HepG2 (cell line): ENCODE measurements around the gene PRM2. TPM values are rescaled to one million over a fixed set of nuclear protein-coding genes. Genes with fewer than 3 reads are reported as not detected.
A peak's percentile ranks its signal among the peaks of the same experiment; 100 is the strongest.

Experiments used
- FOXA3 ChIP-seq: IDR thresholded peaks from 2 replicates; pipeline ENCODE4 v1.6.1; 2016; ENCODE audit warnings: missing genetic modification reagents, missing compliant biosample characterization
- HES4 ChIP-seq: sonication (generic); formaldehyde crosslinking; IDR thresholded peaks from 2 replicates; pipeline ENCODE4 v1.9.0; 2021; ENCODE audit warnings: mild to moderate bottlenecking, missing genetic modification reagents, borderline replicate concordance
- IRX3 ChIP-seq: sonication (generic); formaldehyde crosslinking; IDR thresholded peaks from 2 replicates; pipeline ENCODE4 v1.8.1; 2023; ENCODE audit warnings: mild to moderate bottlenecking, low read depth, missing genetic modification reagents, borderline replicate concordance
- NRL ChIP-seq: sonication (generic); formaldehyde crosslinking; IDR thresholded peaks from 2 replicates; pipeline ENCODE4 v1.5.0; 2020; ENCODE audit warnings: missing genetic modification reagents, mild to moderate bottlenecking, moderate library complexity, borderline replicate concordance
- POLR2AphosphoS5 ChIP-seq: IDR thresholded peaks from 2 replicates; pipeline ENCODE4 v1.6.1; 2012; ENCODE audit warnings: low read depth, low read length
- SETDB1 ChIP-seq: sonication (generic); formaldehyde crosslinking; IDR thresholded peaks from 2 replicates; pipeline ENCODE4 v1.5.1; 2020; ENCODE audit warnings: missing genetic modification reagents, mild to moderate bottlenecking, borderline replicate concordance
- STAT5B ChIP-seq: sonication (generic); formaldehyde crosslinking; IDR thresholded peaks from 2 replicates; pipeline ENCODE4 v1.4.0; 2020; ENCODE audit warnings: missing genetic modification reagents
- ZFP36 ChIP-seq: fragments of 150-350 bp; IDR thresholded peaks from 2 replicates; pipeline ENCODE4 v1.6.1; 2018; ENCODE audit warnings: borderline replicate concordance, low read length, low read depth; ENCODE audit not compliant: partially characterized antibody
- ZNF510 ChIP-seq: sonication (generic); formaldehyde crosslinking; IDR thresholded peaks from 2 replicates; pipeline ENCODE4 v1.4.0; 2020; ENCODE audit warnings: low read depth, mild to moderate bottlenecking, missing genetic modification reagents
- ZNF670 ChIP-seq: sonication (generic); formaldehyde crosslinking; IDR thresholded peaks from 2 replicates; pipeline ENCODE4 v1.8.0; 2022; ENCODE audit warnings: mild to moderate bottlenecking, missing genetic modification reagents, borderline replicate concordance
- ZNF768 ChIP-seq: sonication (generic); formaldehyde crosslinking; IDR thresholded peaks from 2 replicates; pipeline ENCODE4 v1.4.0; 2020; ENCODE audit warnings: missing genetic modification reagents
- polyA plus RNA-seq, 8 experiments: library from polyadenylated mRNA; depleted of rRNA in 3 of 8; stranded (reverse) in 7 of 8; unstranded in 1 of 8; fragments of >200 nt; fragmentation: Illumina TruSeq in 4 of 8; extraction: Trizol in 4 of 8; gene quantifications; 2 replicates each; pipeline versions ENCODE4 v1.2.1 to v1.2.3, GENCODE V29; 2011 to 2016; ENCODE audit warnings: low read depth in 4 of 8, missing spikeins in 1 of 8, mixed read lengths in 1 of 8; ENCODE audit not compliant: insufficient read depth in 1 of 8
- total RNA-seq, 5 experiments: library from RNA; depleted of rRNA; stranded (reverse); fragments of >200 nt; fragmentation: Illumina TruSeq; extraction: Trizol; gene quantifications; 2 replicates each; pipeline ENCODE4 v1.2.3, GENCODE V29; 2016; ENCODE audit warnings: low read depth in 1 of 5
- TF ChIP-seq, protein P1 (sequence below): sonication (generic); formaldehyde crosslinking; conservative IDR thresholded peaks from 2 replicates; pipeline ENCODE4 v1.5.0; 2020; ENCODE audit warnings: missing genetic modification reagents
- TF ChIP-seq, protein P2 (sequence below): sonication (generic); formaldehyde crosslinking; IDR thresholded peaks from 2 replicates; pipeline ENCODE4 v1.8.1; 2023; ENCODE audit warnings: mild to moderate bottlenecking, missing genetic modification reagents
- TF ChIP-seq, protein P3 (sequence below): sonication (generic); formaldehyde crosslinking; conservative IDR thresholded peaks from 2 replicates; pipeline ENCODE4 v1.4.0; 2020; ENCODE audit warnings: missing genetic modification reagents
- TF ChIP-seq, protein P4 (sequence below): sonication (generic); formaldehyde crosslinking; IDR thresholded peaks from 2 replicates; pipeline ENCODE4 v1.4.0; 2020; ENCODE audit warnings: missing genetic modification reagents
- TF ChIP-seq, protein P5 (sequence below): sonication (generic); formaldehyde crosslinking; IDR thresholded peaks from 2 replicates; pipeline ENCODE4 v1.4.0; 2020; ENCODE audit warnings: mild to moderate bottlenecking, missing genetic modification reagents
- TF ChIP-seq, protein P6 (sequence below): sonication (generic); formaldehyde crosslinking; IDR thresholded peaks from 2 replicates; pipeline ENCODE4 v1.4.0; 2020; ENCODE audit warnings: missing genetic modification reagents, borderline replicate concordance

The PRM2 gene
- total and polyA plus RNA-seq, 2 of the 13 experiments (the other 11 are each of a cell fraction or from before 2014, with no cell fraction given) = 0.54 TPM; not detected in 1

DNA sequence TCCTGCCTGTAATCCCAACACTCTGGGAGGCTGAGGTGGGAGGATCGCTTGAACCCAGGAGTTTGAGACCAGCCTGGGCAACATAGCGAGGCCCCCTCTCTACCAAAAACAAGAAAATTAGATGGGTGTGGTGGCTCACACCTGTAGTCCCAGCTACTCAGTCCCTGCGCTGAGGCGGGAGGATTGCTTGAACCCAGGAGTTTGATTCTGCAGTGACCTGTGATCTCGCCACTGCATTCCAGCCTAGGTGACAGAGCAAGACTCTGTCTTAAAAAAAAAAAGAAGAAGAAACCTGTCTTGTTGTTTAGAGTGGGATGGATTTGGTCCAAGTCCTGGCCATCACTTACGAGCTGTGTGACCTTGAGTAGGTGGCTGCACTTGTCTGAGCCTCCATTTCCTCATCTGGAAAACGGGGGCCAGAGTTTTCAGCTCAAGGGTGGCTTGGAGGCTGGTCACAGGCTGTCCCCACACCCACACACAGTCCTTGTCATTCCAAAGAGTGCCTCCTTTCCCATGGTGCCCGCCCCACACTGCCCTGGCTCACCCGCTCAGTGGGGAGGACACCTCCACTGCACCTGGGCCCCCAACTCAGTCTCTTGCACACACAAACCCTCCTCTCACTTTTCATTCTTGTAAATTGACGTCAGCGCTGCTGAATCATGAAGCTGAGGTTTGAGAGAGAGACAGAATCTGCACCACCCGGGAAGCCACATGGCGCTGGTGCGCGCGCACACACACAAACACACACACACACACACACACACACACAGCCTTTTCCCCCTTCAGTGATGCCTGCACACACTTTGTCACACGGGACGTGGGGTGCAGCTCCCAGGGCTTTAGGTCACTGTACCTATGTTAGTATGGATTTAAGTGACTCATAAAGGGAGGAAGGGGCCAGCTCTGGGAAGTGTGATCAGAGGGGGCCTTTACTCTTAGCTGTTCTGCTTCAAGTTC, 24.5 kb downstream of the PRM2 start (continued):
- TF ChIP-seq ZNF768 (CRISPR knock-in tag) (peak; percentile 94), IRX3 (CRISPR knock-in tag) (no peak), ZFP36 (no peak), ZNF670 (CRISPR knock-in tag) (no peak), SETDB1 (no peak), POLR2AphosphoS5 (peak; percentile 64), STAT5B (CRISPR knock-in tag) (0 out of 2 replicates have a peak, but pooled peaks have one; percentile 16), ZNF510 (CRISPR knock-in tag) (no peak), HES4 (0 out of 2 replicates have a peak, but pooled peaks have one; percentile 36), FOXA3 (0 out of 2 replicates have a peak, but pooled peaks have one; percentile 14), NRL (CRISPR knock-in tag) (0 out of 2 replicates have a peak, but pooled peaks have one; percentile 33)
- TF ChIP-seq, protein P1, sequence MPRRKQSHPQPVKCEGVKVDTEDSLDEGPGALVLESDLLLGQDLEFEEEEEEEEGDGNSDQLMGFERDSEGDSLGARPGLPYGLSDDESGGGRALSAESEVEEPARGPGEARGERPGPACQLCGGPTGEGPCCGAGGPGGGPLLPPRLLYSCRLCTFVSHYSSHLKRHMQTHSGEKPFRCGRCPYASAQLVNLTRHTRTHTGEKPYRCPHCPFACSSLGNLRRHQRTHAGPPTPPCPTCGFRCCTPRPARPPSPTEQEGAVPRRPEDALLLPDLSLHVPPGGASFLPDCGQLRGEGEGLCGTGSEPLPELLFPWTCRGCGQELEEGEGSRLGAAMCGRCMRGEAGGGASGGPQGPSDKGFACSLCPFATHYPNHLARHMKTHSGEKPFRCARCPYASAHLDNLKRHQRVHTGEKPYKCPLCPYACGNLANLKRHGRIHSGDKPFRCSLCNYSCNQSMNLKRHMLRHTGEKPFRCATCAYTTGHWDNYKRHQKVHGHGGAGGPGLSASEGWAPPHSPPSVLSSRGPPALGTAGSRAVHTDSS (CRISPR knock-in tag) = no peak
- TF ChIP-seq, protein P2, sequence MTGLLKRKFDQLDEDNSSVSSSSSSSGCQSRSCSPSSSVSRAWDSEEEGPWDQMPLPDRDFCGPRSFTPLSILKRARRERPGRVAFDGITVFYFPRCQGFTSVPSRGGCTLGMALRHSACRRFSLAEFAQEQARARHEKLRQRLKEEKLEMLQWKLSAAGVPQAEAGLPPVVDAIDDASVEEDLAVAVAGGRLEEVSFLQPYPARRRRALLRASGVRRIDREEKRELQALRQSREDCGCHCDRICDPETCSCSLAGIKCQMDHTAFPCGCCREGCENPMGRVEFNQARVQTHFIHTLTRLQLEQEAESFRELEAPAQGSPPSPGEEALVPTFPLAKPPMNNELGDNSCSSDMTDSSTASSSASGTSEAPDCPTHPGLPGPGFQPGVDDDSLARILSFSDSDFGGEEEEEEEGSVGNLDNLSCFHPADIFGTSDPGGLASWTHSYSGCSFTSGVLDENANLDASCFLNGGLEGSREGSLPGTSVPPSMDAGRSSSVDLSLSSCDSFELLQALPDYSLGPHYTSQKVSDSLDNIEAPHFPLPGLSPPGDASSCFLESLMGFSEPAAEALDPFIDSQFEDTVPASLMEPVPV (CRISPR knock-in tag) = no peak
- TF ChIP-seq, protein P3, sequence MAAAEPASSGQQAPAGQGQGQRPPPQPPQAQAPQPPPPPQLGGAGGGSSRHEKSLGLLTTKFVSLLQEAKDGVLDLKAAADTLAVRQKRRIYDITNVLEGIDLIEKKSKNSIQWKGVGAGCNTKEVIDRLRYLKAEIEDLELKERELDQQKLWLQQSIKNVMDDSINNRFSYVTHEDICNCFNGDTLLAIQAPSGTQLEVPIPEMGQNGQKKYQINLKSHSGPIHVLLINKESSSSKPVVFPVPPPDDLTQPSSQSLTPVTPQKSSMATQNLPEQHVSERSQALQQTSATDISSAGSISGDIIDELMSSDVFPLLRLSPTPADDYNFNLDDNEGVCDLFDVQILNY (CRISPR knock-in tag) = no peak
- TF ChIP-seq, protein P4, sequence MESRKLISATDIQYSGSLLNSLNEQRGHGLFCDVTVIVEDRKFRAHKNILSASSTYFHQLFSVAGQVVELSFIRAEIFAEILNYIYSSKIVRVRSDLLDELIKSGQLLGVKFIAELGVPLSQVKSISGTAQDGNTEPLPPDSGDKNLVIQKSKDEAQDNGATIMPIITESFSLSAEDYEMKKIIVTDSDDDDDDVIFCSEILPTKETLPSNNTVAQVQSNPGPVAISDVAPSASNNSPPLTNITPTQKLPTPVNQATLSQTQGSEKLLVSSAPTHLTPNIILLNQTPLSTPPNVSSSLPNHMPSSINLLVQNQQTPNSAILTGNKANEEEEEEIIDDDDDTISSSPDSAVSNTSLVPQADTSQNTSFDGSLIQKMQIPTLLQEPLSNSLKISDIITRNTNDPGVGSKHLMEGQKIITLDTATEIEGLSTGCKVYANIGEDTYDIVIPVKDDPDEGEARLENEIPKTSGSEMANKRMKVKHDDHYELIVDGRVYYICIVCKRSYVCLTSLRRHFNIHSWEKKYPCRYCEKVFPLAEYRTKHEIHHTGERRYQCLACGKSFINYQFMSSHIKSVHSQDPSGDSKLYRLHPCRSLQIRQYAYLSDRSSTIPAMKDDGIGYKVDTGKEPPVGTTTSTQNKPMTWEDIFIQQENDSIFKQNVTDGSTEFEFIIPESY (CRISPR knock-in tag) = peak; percentile 89; the same call in 1 of the 2 replicates
- TF ChIP-seq, protein P5, sequence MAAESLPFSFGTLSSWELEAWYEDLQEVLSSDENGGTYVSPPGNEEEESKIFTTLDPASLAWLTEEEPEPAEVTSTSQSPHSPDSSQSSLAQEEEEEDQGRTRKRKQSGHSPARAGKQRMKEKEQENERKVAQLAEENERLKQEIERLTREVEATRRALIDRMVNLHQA (CRISPR knock-in tag) = no peak
- TF ChIP-seq, protein P6, sequence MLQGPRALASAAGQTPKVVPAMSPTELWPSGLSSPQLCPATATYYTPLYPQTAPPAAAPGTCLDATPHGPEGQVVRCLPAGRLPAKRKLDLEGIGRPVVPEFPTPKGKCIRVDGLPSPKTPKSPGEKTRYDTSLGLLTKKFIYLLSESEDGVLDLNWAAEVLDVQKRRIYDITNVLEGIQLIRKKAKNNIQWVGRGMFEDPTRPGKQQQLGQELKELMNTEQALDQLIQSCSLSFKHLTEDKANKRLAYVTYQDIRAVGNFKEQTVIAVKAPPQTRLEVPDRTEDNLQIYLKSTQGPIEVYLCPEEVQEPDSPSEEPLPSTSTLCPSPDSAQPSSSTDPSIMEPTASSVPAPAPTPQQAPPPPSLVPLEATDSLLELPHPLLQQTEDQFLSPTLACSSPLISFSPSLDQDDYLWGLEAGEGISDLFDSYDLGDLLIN (CRISPR knock-in tag) = no peak
